ENCODE data around the gene ZC3HAV1.
"Not testable (repeated sequence)": the region's sequence is repeated elsewhere in the genome, so short reads cannot be mapped to it uniquely, and the experiment has no call there.

ZC3HAV1 gene

GRCh38 chr7:139105484-139105883, 4.0 kb downstream of the ZC3HAV1 start:
- no peak for FAIRE-seq
- no peak for TF ChIP-seq CTCF (IDR thresholded peaks at IDR 0.05; ENCODE audit: insufficient read depth, missing control alignments)
- DNase-seq (ENCODE audit: insufficient read length, low spot score), result no peak

- no peak for TF ChIP-seq CTCF (IDR thresholded peaks at IDR 0.05; ENCODE audit: insufficient read depth, missing control alignments)
- FAIRE-seq, result no peak
- DNase-seq (ENCODE audit: insufficient read length, low spot score), result no peak
Measured at GRCh38 chr7:139104091-139104450, 5.4 kb downstream of the ZC3HAV1 start.

GRCh38 chr7:139103057-139103815, 6.3 kb downstream of the ZC3HAV1 start:
- DNase-seq (ENCODE audit: insufficient read length, low spot score) (no peak), FAIRE-seq (no peak)
- TF ChIP-seq CTCF (IDR thresholded peaks at IDR 0.05; ENCODE audit: insufficient read depth, missing control alignments), result no peak

GRCh38 chr7:139101637-139102158, 7.8 kb downstream of the ZC3HAV1 start:
- not testable (repeated sequence) for FAIRE-seq; DNase-seq (ENCODE audit: insufficient read length, low spot score)

- DNase-seq (ENCODE audit: insufficient read length, low spot score), result no peak
- no peak for TF ChIP-seq CTCF (IDR thresholded peaks at IDR 0.05; ENCODE audit: insufficient read depth, missing control alignments)
- no peak for FAIRE-seq
Measured at GRCh38 chr7:139099172-139099947, 10.2 kb downstream of the ZC3HAV1 start.

- DNase-seq (ENCODE audit: insufficient read length, low spot score), result no peak
- no peak for FAIRE-seq
- no peak for TF ChIP-seq CTCF (IDR thresholded peaks at IDR 0.05; ENCODE audit: insufficient read depth, missing control alignments)
Measured at GRCh38 chr7:139095194-139095659, 14.3 kb downstream of the ZC3HAV1 start.

- FAIRE-seq (no peak), DNase-seq (ENCODE audit: insufficient read length, low spot score) (no peak)
- TF ChIP-seq CTCF (IDR thresholded peaks at IDR 0.05; ENCODE audit: insufficient read depth, missing control alignments), result no peak
Measured at GRCh38 chr7:139094596-139094995, 14.9 kb downstream of the ZC3HAV1 start.

Measured in D721Med (cell line).